GM18907 (cell line): ENCODE data around the gene SLC6A13.
"Not testable (repeated sequence)": the region's sequence is repeated elsewhere in the genome, so short reads cannot be mapped to it uniquely, and the experiment has no call there.

Source experiments
- ATAC-seq: cut with Tn5 transposase; IDR thresholded peaks from one replicate; pipeline ENCODE4 v1.9.1; 2021; ENCODE audit warnings: mild to moderate bottlenecking, moderate library complexity; ENCODE audit not compliant: unreplicated experiment

SLC6A13 gene

GRCh38 chr12:262817-263216, at the start of gene SLC6A13:
Gene SLC6A13 (minus strand): TSS chr12:262836. CDS start chr12:260052, 2,784 bp downstream.
- ATAC-seq: no peak

GRCh38 chr12:308511-308910, 45.9 kb upstream of the SLC6A13 start:
- no peak for ATAC-seq

- ATAC-seq: no peak
Observed at GRCh38 chr12:307406-307805, 44.8 kb upstream of the SLC6A13 start.

GRCh38 chr12:304805-305204, 42.2 kb upstream of the SLC6A13 start:
- no peak for ATAC-seq

- ATAC-seq: not testable (repeated sequence)
Observed at GRCh38 chr12:302766-303165, 40.1 kb upstream of the SLC6A13 start.

GRCh38 chr12:300166-300565, 37.5 kb upstream of the SLC6A13 start:
- not testable (repeated sequence) for ATAC-seq

GRCh38 chr12:299511-299910, 36.9 kb upstream of the SLC6A13 start:
- not testable (repeated sequence) for ATAC-seq

- ATAC-seq: not testable (repeated sequence)
Observed at GRCh38 chr12:298059-298458, 35.4 kb upstream of the SLC6A13 start.

- ATAC-seq: no peak
Observed at GRCh38 chr12:295132-295531, 32.5 kb upstream of the SLC6A13 start.

- ATAC-seq: no peak
Observed at GRCh38 chr12:293199-293598, 30.6 kb upstream of the SLC6A13 start.

GRCh38 chr12:292186-292585, 29.6 kb upstream of the SLC6A13 start:
- no peak for ATAC-seq

GRCh38 chr12:291153-291723, 28.6 kb upstream of the SLC6A13 start:
- no peak for ATAC-seq

GRCh38 chr12:288687-289086, 26.1 kb upstream of the SLC6A13 start:
- ATAC-seq: no peak

- ATAC-seq: no peak
Observed at GRCh38 chr12:286531-287300, 24.1 kb upstream of the SLC6A13 start.

- ATAC-seq: no peak
Observed at GRCh38 chr12:278046-278445, 15.4 kb upstream of the SLC6A13 start.

- no peak for ATAC-seq
Observed at GRCh38 chr12:275812-276211, 13.2 kb upstream of the SLC6A13 start.

GRCh38 chr12:273382-273781, 10.7 kb upstream of the SLC6A13 start:
- ATAC-seq: no peak

GRCh38 chr12:272942-273341, 10.3 kb upstream of the SLC6A13 start:
- no peak for ATAC-seq

- ATAC-seq: no peak
Observed at GRCh38 chr12:271161-271560, 8.5 kb upstream of the SLC6A13 start.

- no peak for ATAC-seq
Observed at GRCh38 chr12:269191-269590, 6.6 kb upstream of the SLC6A13 start.

- ATAC-seq: no peak
Observed at GRCh38 chr12:268483-268840, 5.8 kb upstream of the SLC6A13 start.

- no peak for ATAC-seq
Observed at GRCh38 chr12:267581-268482, 5.2 kb upstream of the SLC6A13 start.
